Measurements from ENCODE around the gene COL28A1.
"Not testable (repeated sequence)": the region's sequence is repeated elsewhere in the genome, so short reads cannot be mapped to it uniquely, and the experiment has no call there.

COL28A1 gene

GRCh38 chr7:7561591-7561990, 25.9 kb upstream of the COL28A1 start:
- not testable (repeated sequence) for DNase-seq (ENCODE audit: low spot score)

GRCh38 chr7:7557252-7557651, 21.6 kb upstream of the COL28A1 start:
- no peak for DNase-seq (ENCODE audit: low spot score)

GRCh38 chr7:7556852-7557251, 21.2 kb upstream of the COL28A1 start:
- no peak for DNase-seq (ENCODE audit: low spot score)

GRCh38 chr7:7554649-7555575, 19.2 kb upstream of the COL28A1 start:
- no peak for DNase-seq (ENCODE audit: low spot score)

GRCh38 chr7:7554021-7554432, 18.4 kb upstream of the COL28A1 start:
- no peak for DNase-seq (ENCODE audit: low spot score)

- DNase-seq (ENCODE audit: low spot score) = no peak
Measured at GRCh38 chr7:7553386-7553785, 17.7 kb upstream of the COL28A1 start.

- no peak for DNase-seq (ENCODE audit: low spot score)
Measured at GRCh38 chr7:7552199-7552598, 16.5 kb upstream of the COL28A1 start.

- DNase-seq (ENCODE audit: low spot score) = no peak
Measured at GRCh38 chr7:7550663-7551062, 15.0 kb upstream of the COL28A1 start.

GRCh38 chr7:7548407-7548806, 12.7 kb upstream of the COL28A1 start:
- no peak for DNase-seq (ENCODE audit: low spot score)

- DNase-seq (ENCODE audit: low spot score) = no peak
Measured at GRCh38 chr7:7542251-7542835, 6.7 kb upstream of the COL28A1 start.

GRCh38 chr7:7539711-7540110, 4.0 kb upstream of the COL28A1 start:
- DNase-seq (ENCODE audit: low spot score) = no peak

- DNase-seq (ENCODE audit: low spot score) = no peak
Measured at GRCh38 chr7:7539152-7539551, 3.5 kb upstream of the COL28A1 start.

- DNase-seq (ENCODE audit: low spot score) = no peak
Measured at GRCh38 chr7:7537711-7538110, 2.0 kb upstream of the COL28A1 start.

GRCh38 chr7:7536396-7537019, 835 bp upstream of the COL28A1 start:
- no peak for DNase-seq (ENCODE audit: low spot score)

GRCh38 chr7:7533831-7534430, 1.7 kb downstream of the COL28A1 start:
- no peak for DNase-seq (ENCODE audit: low spot score)

GRCh38 chr7:7529328-7529727, 6.3 kb downstream of the COL28A1 start:
- DNase-seq (ENCODE audit: low spot score) = no peak

GRCh38 chr7:7527047-7527446, 8.6 kb downstream of the COL28A1 start:
- no peak for DNase-seq (ENCODE audit: low spot score)

GRCh38 chr7:7526006-7526405, 9.7 kb downstream of the COL28A1 start:
- DNase-seq (ENCODE audit: low spot score) = no peak

GRCh38 chr7:7524121-7524520, 11.6 kb downstream of the COL28A1 start:
- DNase-seq (ENCODE audit: low spot score) = no peak

- no peak for DNase-seq (ENCODE audit: low spot score)
Measured at GRCh38 chr7:7522421-7522820, 13.3 kb downstream of the COL28A1 start.

- no peak for DNase-seq (ENCODE audit: low spot score)
Measured at GRCh38 chr7:7521259-7521658, 14.4 kb downstream of the COL28A1 start.

GRCh38 chr7:7519528-7519927, 16.1 kb downstream of the COL28A1 start:
- DNase-seq (ENCODE audit: low spot score) = no peak

- DNase-seq (ENCODE audit: low spot score) = no peak
Measured at GRCh38 chr7:7519056-7519455, 16.6 kb downstream of the COL28A1 start.
